Common myeloid progenitor, CD34-positive (primary cell): ENCODE results near the gene SEC16B.

Experiments
- CTCF ChIA-PET: fragments of 350-600 bp; sonication (Branson Sonifier 250); formaldehyde crosslinking; loops from one replicate; lab custom pipeline; 2021; ENCODE audit warnings: antibody characterized with exemption; lab: Charles Lee
- POLR2A ChIA-PET: fragments of 350-600 bp; sonication (Branson Sonifier 250); formaldehyde crosslinking; loops from one replicate; lab custom pipeline; 2021; ENCODE audit warnings: antibody characterized with exemption; lab: Charles Lee
- DNase-seq, 3 donors: peaks; one replicate each; pipeline versions ENCODE4 v3.0.0 to v3.0.0-alpha.2; 2013
- H3K27ac ChIP-seq, 2 experiments: 1 replicate in 1 of 2; 2 replicates in 1 of 2; pipeline ENCODE4 v1.7.0; 2013; ENCODE audit warnings: inconsistent platforms in 2 of 2, low read length in 2 of 2, mild to moderate bottlenecking in 2 of 2, low read depth in 1 of 2, moderate library complexity in 1 of 2; ENCODE audit not compliant: severe bottlenecking in 2 of 2, insufficient read depth in 1 of 2, poor library complexity in 1 of 2
- H3K27me3 ChIP-seq, 5 experiments: replicated peaks in 2 of 5; 1 replicate in 3 of 5; 2 replicates in 2 of 5; pipeline versions ENCODE4 v1.6.1 to v1.7.0; 2013; ENCODE audit warnings: low read length in 4 of 5, mild to moderate bottlenecking in 2 of 5, moderate library complexity in 2 of 5, inconsistent platforms in 1 of 5; ENCODE audit not compliant: insufficient read depth in 5 of 5, control insufficient read depth in 4 of 5
- H3K36me3 ChIP-seq, 4 experiments: 1 replicate in 2 of 4; 2 replicates in 2 of 4; pipeline versions ENCODE4 v1.6.1 to v1.7.0; 2013; ENCODE audit warnings: low read length in 3 of 4, control low read depth in 1 of 4, mild to moderate bottlenecking in 1 of 4; ENCODE audit not compliant: control insufficient read depth in 4 of 4, insufficient read depth in 4 of 4
- H3K4me1 ChIP-seq, 4 experiments: 1 replicate in 3 of 4; 2 replicates in 1 of 4; pipeline versions ENCODE4 v1.6.1 to v1.7.1; 2013; ENCODE audit warnings: low read length in 3 of 4, mild to moderate bottlenecking in 3 of 4, control low read depth in 1 of 4, inconsistent platforms in 1 of 4, moderate library complexity in 1 of 4; ENCODE audit not compliant: control insufficient read depth in 4 of 4, insufficient read depth in 4 of 4; ENCODE audit errors: control extremely low read depth in 1 of 4
- H3K4me3 ChIP-seq, 7 experiments: 1 replicate in 4 of 7; 2 replicates in 3 of 7; pipeline versions ENCODE4 v1.5.1 to v1.7.0; 2013; ENCODE audit warnings: mild to moderate bottlenecking in 7 of 7, low read length in 6 of 7, moderate library complexity in 6 of 7, inconsistent platforms in 2 of 7, low read depth in 2 of 7, control low read depth in 1 of 7; ENCODE audit not compliant: insufficient read depth in 4 of 7, control insufficient read depth in 1 of 7; ENCODE audit errors: extremely low read depth in 1 of 7
- H3K9me3 ChIP-seq, 5 experiments: 1 replicate in 4 of 5; 2 replicates in 1 of 5; pipeline versions ENCODE4 v1.6.1 to v1.7.1; 2013; ENCODE audit warnings: low read length in 4 of 5, mild to moderate bottlenecking in 2 of 5, inconsistent platforms in 1 of 5, low read depth in 1 of 5, moderate library complexity in 1 of 5; ENCODE audit not compliant: control insufficient read depth in 4 of 5, insufficient read depth in 2 of 5; ENCODE audit errors: control extremely low read depth in 1 of 5
- WGBS: methylation state at CpG from one replicate; pipeline ENCODE4 v1.1.5; 2013; ENCODE audit not compliant: insufficient coverage; 5-methylcytosine and 5-hydroxymethylcytosine counted together

SEC16B gene

GRCh38 chr1:178010674-178011464, 41.0 kb upstream of the SEC16B start:
- POLR2A ChIA-PET, result no interaction called here
- WGBS, result 96% methylated on average over 3 of the region's 10 CpGs
- Histone ChIP-seq H3K36me3 (no peaks in the 10 kb centered on the region), H3K27me3 (no peaks in the 10 kb centered on the region), H3K4me1 (no peaks in the 10 kb centered on the region), H3K9me3 (no peaks in the 10 kb centered on the region), H3K27ac (no peak overlapping the region), H3K4me3 (no peak overlapping the region)
- CTCF ChIA-PET, result interaction anchor here (1.0 to 1.1 kb wide), 2 partner anchors 11 to 20 kb away, joined by 3 to 4 read pairs; no protein-coding TSS in a partner anchor
- DNase-seq, result no peak

- H3K36me3 ChIP-seq, result no peaks in the 10 kb centered on the region
- no peak for DNase-seq
- WGBS, result 96% methylated on average over 2 of the region's 4 CpGs
- H3K4me1 ChIP-seq, result no peaks in the 10 kb centered on the region
- CTCF ChIA-PET, result no interaction called here
- H3K27me3 ChIP-seq, result peaks cover 0 to under 1% (median 0%) of the 10 kb centered on the region in 5 experiments
- POLR2A ChIA-PET, result no interaction called here
- H3K27ac ChIP-seq, result no peak overlapping the region
- H3K9me3 ChIP-seq, result no peaks in the 10 kb centered on the region
- no peak overlapping the region for H3K4me3 ChIP-seq
Measured at GRCh38 chr1:178006043-178006442, 36.2 kb upstream of the SEC16B start.

- no peaks in the 10 kb centered on the region for H3K36me3 ChIP-seq
- H3K4me1 ChIP-seq, result no peaks in the 10 kb centered on the region
- POLR2A ChIA-PET, result no interaction called here
- H3K9me3 ChIP-seq, result no peaks in the 10 kb centered on the region
- H3K27ac ChIP-seq, result no peak overlapping the region
- peaks cover 0 to 3% (median 0%) of the 10 kb centered on the region in 5 experiments for H3K27me3 ChIP-seq
- CTCF ChIA-PET, result no interaction called here
- WGBS, result 82% methylated on average over 5 of the region's 5 CpGs
- H3K4me3 ChIP-seq, result no peak overlapping the region
- no peak for DNase-seq
Measured at GRCh38 chr1:178005450-178005849, 35.6 kb upstream of the SEC16B start.

- CTCF ChIA-PET, result no interaction called here
- H3K4me3 ChIP-seq, result no peak overlapping the region
Measured at GRCh38 chr1:178004926-178005391, 35.1 kb upstream of the SEC16B start.

GRCh38 chr1:177998696-177999631, 29.1 kb upstream of the SEC16B start:
- H3K27ac ChIP-seq, result no peak overlapping the region
- ChIA-PET CTCF (interaction anchor here (1.5 kb wide), 1 partner anchor 12 kb away, joined by 3 read pairs; no protein-coding TSS in a partner anchor), POLR2A (no interaction called here)
- no peaks in the 10 kb centered on the region for H3K36me3 ChIP-seq
- no peak overlapping the region for H3K4me3 ChIP-seq
- H3K27me3 ChIP-seq, result peaks cover 0 to 3% (median 0%) of the 10 kb centered on the region in 5 experiments
- H3K4me1 ChIP-seq, result no peaks in the 10 kb centered on the region
- WGBS, result 100% methylated on average over 1 of the region's 4 CpGs
- H3K9me3 ChIP-seq, result no peaks in the 10 kb centered on the region
- DNase-seq, result no peak

More at GRCh38 chr1:178004926-178005391, 35.1 kb upstream of the SEC16B start:
- WGBS, result 92% methylated on average over 4 of the region's 6 CpGs
- Histone ChIP-seq H3K36me3 (no peaks in the 10 kb centered on the region), H3K27me3 (peaks cover 0 to 3% (median 0%) of the 10 kb centered on the region in 5 experiments), H3K9me3 (no peaks in the 10 kb centered on the region), H3K4me1 (no peaks in the 10 kb centered on the region), H3K27ac (no peak overlapping the region)
- no peak for DNase-seq
- POLR2A ChIA-PET, result no interaction called here

GRCh38 chr1:177996957-177997356, 27.1 kb upstream of the SEC16B start:
- H3K27me3 ChIP-seq, result peaks cover 0 to 3% (median 0%) of the 10 kb centered on the region in 5 experiments
- H3K36me3 ChIP-seq, result no peaks in the 10 kb centered on the region
- no peaks in the 10 kb centered on the region for H3K9me3 ChIP-seq
- CTCF ChIA-PET, result no interaction called here
- no peak for DNase-seq
- H3K27ac ChIP-seq, result no peak overlapping the region
- no peaks in the 10 kb centered on the region for H3K4me1 ChIP-seq
- 94% methylated on average over 4 of the region's 5 CpGs for WGBS
- POLR2A ChIA-PET, result no interaction called here
- H3K4me3 ChIP-seq, result no peak overlapping the region
